HL-60 (cell line): Measurements from ENCODE around the gene GPR162.

Source experiments
- DNase-seq, 2 experiments: peaks; one replicate each; pipeline ENCODE4 v3.0.0-alpha.2; 2010 to 2020; ENCODE audit warnings: low read depth in 1 of 2, low spot score in 1 of 2
- H3K27ac ChIP-seq: fragments of 250-450 bp; sonication (Bioruptor Pico); replicated peaks from 2 replicates; pipeline ENCODE4 v1.5.1; 2020; ENCODE audit warnings: mild to moderate bottlenecking, moderate library complexity
- H3K27me3 ChIP-seq: fragments of 250-450 bp; sonication (Bioruptor Pico); 2 replicates; pipeline ENCODE4 v1.5.1; 2021; ENCODE audit warnings: mild to moderate bottlenecking, moderate library complexity; ENCODE audit not compliant: insufficient read depth, poor library complexity, severe bottlenecking
- H3K4me3 ChIP-seq: replicated peaks from 2 replicates; pipeline ENCODE4 v1.5.1; 2011; ENCODE audit warnings: mild to moderate bottlenecking, control low read depth, low read length; ENCODE audit not compliant: insufficient read depth
- CTCF ChIP-seq: IDR thresholded peaks from one replicate; pipeline ENCODE4 v1.5.1; 2011; ENCODE audit warnings: low read length, control low read depth, inconsistent platforms; ENCODE audit not compliant: insufficient read depth
- GABPA ChIP-seq: IDR thresholded peaks from 2 replicates; pipeline ENCODE4 v1.6.1; 2012; ENCODE audit warnings: low read depth
- POLR2AphosphoS5 ChIP-seq: IDR thresholded peaks from 2 replicates; pipeline ENCODE4 v1.6.1; 2012; ENCODE audit warnings: low read depth
- REST ChIP-seq: IDR thresholded peaks from 2 replicates; pipeline ENCODE4 v1.6.1; 2012; ENCODE audit warnings: low read depth; ENCODE audit not compliant: insufficient replicate concordance
- SPI1 ChIP-seq: IDR thresholded peaks from 2 replicates; pipeline ENCODE4 v1.6.1; 2012; ENCODE audit warnings: low read depth, mild to moderate bottlenecking, borderline replicate concordance

GPR162 gene

GRCh38 chr12:6807170-6807569, 14.5 kb upstream of the GPR162 start:
- Histone ChIP-seq H3K27ac (no peak overlapping the region), H3K4me3 (no peak overlapping the region), H3K27me3 (no peaks in the 10 kb centered on the region)
- no peak for DNase-seq
- TF ChIP-seq GABPA (no peak), SPI1 (no peak), CTCF (no peak), REST (no peak), POLR2AphosphoS5 (no peak)

GRCh38 chr12:6809056-6809455, 12.6 kb upstream of the GPR162 start:
- Histone ChIP-seq H3K4me3 (no peak overlapping the region), H3K27ac (no peak overlapping the region), H3K27me3 (no peaks in the 10 kb centered on the region)
- no peak for DNase-seq
- TF ChIP-seq GABPA (no peak), POLR2AphosphoS5 (no peak), CTCF (no peak), SPI1 (no peak), REST (no peak)

- no peak for TF ChIP-seq CTCF
- TF ChIP-seq SPI1: no peak
- TF ChIP-seq POLR2AphosphoS5: no peak
- no peak for DNase-seq
- no peak overlapping the region for H3K4me3 ChIP-seq
Observed at GRCh38 chr12:6810758-6811157, 10.9 kb upstream of the GPR162 start.

GRCh38 chr12:6813363-6813762, 8.3 kb upstream of the GPR162 start:
- H3K27ac ChIP-seq: no peak overlapping the region
- no peak for DNase-seq
- no peak for TF ChIP-seq POLR2AphosphoS5
- peak; percentile 77 for TF ChIP-seq SPI1
- H3K27me3 ChIP-seq: no peaks in the 10 kb centered on the region
- no peak overlapping the region for H3K4me3 ChIP-seq

More at GRCh38 chr12:6810758-6811157, 10.9 kb upstream of the GPR162 start:
- Histone ChIP-seq H3K27me3 (no peaks in the 10 kb centered on the region), H3K27ac (no peak overlapping the region)
